ENCODE measurements around the gene TIMM44. TPM values are rescaled to one million over a fixed set of nuclear protein-coding genes. Genes with fewer than 3 reads are reported as not detected.
A peak's percentile ranks its signal among the peaks of the same experiment; 100 is the strongest.

The TIMM44 gene
- total and polyA plus RNA-seq, 4 donors, result 17.7 to 35.8 (median 26.6) TPM

DNA sequence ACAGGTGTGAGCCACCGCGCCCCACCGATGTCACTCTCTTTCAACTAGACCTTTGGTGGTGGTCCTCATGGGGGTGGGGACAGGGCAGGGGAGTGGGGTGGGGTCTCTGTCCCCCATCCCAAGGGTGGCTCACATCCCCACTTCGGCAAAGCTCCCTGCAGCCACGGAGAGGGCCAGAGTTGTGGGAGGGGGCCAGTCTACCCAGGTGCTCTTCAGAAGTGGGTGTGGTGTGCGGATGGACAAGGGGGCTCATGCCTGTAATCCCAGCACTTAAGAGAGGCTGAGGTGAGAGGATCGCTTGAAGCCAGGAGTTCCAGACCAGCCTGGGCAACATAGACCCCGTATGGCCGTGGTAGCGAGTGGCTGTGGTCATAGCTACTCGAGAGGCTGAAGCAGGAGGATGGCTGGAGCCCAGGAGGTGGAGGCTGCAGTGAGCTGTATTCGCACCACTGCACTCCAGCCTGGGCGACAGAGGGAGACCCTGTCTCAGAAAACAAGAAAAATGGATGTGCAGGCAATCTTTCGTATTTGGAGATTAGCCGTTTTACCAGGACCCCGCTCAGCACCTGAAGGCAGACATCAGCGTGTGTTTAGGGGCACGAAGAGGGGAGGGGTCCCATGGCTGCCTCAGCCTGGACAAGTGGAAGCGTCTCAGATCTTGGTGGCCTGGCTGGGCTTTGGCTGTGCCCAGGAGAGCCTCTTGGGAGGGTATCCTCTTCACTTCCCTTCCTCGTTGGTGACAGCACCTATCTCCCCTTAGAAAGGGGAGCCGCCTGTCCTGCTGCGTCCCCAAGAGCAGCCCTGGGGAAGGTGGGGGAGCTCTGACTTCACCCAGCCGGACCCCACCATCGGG lies 28.0 kb downstream of the TIMM44 start:
- TF ChIP-seq NR2F2 (IDR thresholded peaks at IDR 0.05), result no peak
- TF ChIP-seq FOXA2 (IDR thresholded peaks at IDR 0.05), result no peak
- no peak for TF ChIP-seq ATF3 (IDR thresholded peaks at IDR 0.05)
- TF ChIP-seq RAD21 (IDR thresholded peaks at IDR 0.05), result no peak
- no peak for TF ChIP-seq HNF4A (conservative IDR thresholded peaks at IDR 0.05)
- TF ChIP-seq, protein P1, sequence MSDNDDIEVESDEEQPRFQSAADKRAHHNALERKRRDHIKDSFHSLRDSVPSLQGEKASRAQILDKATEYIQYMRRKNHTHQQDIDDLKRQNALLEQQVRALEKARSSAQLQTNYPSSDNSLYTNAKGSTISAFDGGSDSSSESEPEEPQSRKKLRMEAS (IDR thresholded peaks at IDR 0.05), result no peak
- no peak for TF ChIP-seq YY1 (IDR thresholded peaks at IDR 0.05)
- TF ChIP-seq GABPA (IDR thresholded peaks at IDR 0.05 in 1 of 2, conservative IDR thresholded peaks at IDR 0.05 in 1 of 2), result no peak
- TF ChIP-seq RXRA (IDR thresholded peaks at IDR 0.05), result no peak
- no peak for TF ChIP-seq HNF4G (IDR thresholded peaks at IDR 0.05)
- TF ChIP-seq SP1 (IDR thresholded peaks at IDR 0.05), result no peak
- TF ChIP-seq, protein P2, sequence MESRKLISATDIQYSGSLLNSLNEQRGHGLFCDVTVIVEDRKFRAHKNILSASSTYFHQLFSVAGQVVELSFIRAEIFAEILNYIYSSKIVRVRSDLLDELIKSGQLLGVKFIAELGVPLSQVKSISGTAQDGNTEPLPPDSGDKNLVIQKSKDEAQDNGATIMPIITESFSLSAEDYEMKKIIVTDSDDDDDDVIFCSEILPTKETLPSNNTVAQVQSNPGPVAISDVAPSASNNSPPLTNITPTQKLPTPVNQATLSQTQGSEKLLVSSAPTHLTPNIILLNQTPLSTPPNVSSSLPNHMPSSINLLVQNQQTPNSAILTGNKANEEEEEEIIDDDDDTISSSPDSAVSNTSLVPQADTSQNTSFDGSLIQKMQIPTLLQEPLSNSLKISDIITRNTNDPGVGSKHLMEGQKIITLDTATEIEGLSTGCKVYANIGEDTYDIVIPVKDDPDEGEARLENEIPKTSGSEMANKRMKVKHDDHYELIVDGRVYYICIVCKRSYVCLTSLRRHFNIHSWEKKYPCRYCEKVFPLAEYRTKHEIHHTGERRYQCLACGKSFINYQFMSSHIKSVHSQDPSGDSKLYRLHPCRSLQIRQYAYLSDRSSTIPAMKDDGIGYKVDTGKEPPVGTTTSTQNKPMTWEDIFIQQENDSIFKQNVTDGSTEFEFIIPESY (IDR thresholded peaks at IDR 0.05), result no peak
- TF ChIP-seq TAF1 (conservative IDR thresholded peaks at IDR 0.05), result no peak
- TF ChIP-seq, protein P3, sequence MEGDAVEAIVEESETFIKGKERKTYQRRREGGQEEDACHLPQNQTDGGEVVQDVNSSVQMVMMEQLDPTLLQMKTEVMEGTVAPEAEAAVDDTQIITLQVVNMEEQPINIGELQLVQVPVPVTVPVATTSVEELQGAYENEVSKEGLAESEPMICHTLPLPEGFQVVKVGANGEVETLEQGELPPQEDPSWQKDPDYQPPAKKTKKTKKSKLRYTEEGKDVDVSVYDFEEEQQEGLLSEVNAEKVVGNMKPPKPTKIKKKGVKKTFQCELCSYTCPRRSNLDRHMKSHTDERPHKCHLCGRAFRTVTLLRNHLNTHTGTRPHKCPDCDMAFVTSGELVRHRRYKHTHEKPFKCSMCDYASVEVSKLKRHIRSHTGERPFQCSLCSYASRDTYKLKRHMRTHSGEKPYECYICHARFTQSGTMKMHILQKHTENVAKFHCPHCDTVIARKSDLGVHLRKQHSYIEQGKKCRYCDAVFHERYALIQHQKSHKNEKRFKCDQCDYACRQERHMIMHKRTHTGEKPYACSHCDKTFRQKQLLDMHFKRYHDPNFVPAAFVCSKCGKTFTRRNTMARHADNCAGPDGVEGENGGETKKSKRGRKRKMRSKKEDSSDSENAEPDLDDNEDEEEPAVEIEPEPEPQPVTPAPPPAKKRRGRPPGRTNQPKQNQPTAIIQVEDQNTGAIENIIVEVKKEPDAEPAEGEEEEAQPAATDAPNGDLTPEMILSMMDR (IDR thresholded peaks at IDR 0.05; ENCODE audit: low read depth, low read length, missing input control), result no peak
- no peak for TF ChIP-seq FOXA1 (IDR thresholded peaks at IDR 0.05)
- TF ChIP-seq EGR1 (IDR thresholded peaks at IDR 0.05; ENCODE audit: low read depth in 2 of 2), result no peak
- TF ChIP-seq REST (IDR thresholded peaks at IDR 0.05), result no peak

More for the DNA sequence above, 28.0 kb downstream of the TIMM44 start:
- Histone ChIP-seq H3K9me3 (ENCODE audit: control insufficient read depth in 4 of 4, low read length in 3 of 4) (no peaks in the 10 kb centered on the region), H3K36me3 (ENCODE audit: control insufficient read depth in 4 of 4, insufficient read depth in 3 of 4, low read depth in 1 of 4, low read length in 3 of 4) (peaks cover 0 to 20% (median 10%) of the 10 kb centered on the region in 4 donors), H3K4me3 (ENCODE audit: low read depth in 1 of 3, low read length in 3 of 3) (peak overlapping the region in 1 of 3 donors; percentile 40), H3K9ac (ENCODE audit: low read depth in 1 of 2, low read length in 2 of 2) (no peak overlapping the region), H3K4me1 (ENCODE audit: control insufficient read depth in 4 of 4, insufficient read depth in 4 of 4, low read length in 3 of 4) (peaks cover 17 to 51% (median 29%) of the 10 kb centered on the region in 4 donors), H3K27ac (ENCODE audit: low read depth in 1 of 2, low read length in 2 of 2) (no peak overlapping the region), H3K27me3 (ENCODE audit: control insufficient read depth in 4 of 4, insufficient read depth in 4 of 4, low read length in 3 of 4) (no peaks in the 10 kb centered on the region)
- no peak for DNase-seq (ENCODE audit: low spot score)
- WGBS, result 47% methylated on average over 24 of the region's 24 CpGs
